A549 (cell line): ENCODE measurements around the gene WNT1. TPM values are rescaled to one million over a fixed set of nuclear protein-coding genes. Genes with fewer than 3 reads are reported as not detected.
A peak's percentile ranks its signal among the peaks of the same experiment; 100 is the strongest.

Experiments used
- ATAC-seq, 2 experiments: fragments of 200-7000 bp in 1 of 2; fragments of >200 bp in 1 of 2; cut with Nextera tagmentation in 1 of 2; cut with Tn5 transposase in 1 of 2; 3 replicates each; pipeline versions ENCODE4 v1.8.0 to v1.9.1; 2018 to 2020; ENCODE audit warnings: mild to moderate bottlenecking in 1 of 2, moderate library complexity in 1 of 2
- CTCF ChIA-PET: fragments of 300-600 bp; sonication (Branson Sonifier 250); formaldehyde crosslinking; extraction: SDS; loops from one replicate; lab custom pipeline; 2021; ENCODE audit warnings: antibody characterized with exemption, inconsistent platforms; lab: Yijun Ruan, JAX
- POLR2A ChIA-PET: fragments of 350-600 bp; formaldehyde crosslinking; extraction: SDS; loops from one replicate; lab custom pipeline; 2021; ENCODE audit warnings: antibody characterized with exemption, inconsistent platforms; lab: Yijun Ruan, JAX
- DNase-seq, 2 experiments: peaks; one replicate each; pipeline versions ENCODE4 v3.0.0 to v3.0.0-alpha.2; 2011 to 2016; ENCODE audit warnings: low read depth in 1 of 2, low spot score in 1 of 2
- FAIRE-seq: peaks from 2 replicates; lab custom pipeline; 2011; peaks lifted over from hg19 to GRCh38; lab: Jason Lieb, UNC
- H3K27ac ChIP-seq, 2 experiments: fragments of >200 bp; sonication (Bioruptor Twin); formaldehyde crosslinking; 3 replicates each; pipeline ENCODE4 v1.5.1; 2016 to 2017
- H3K4me1 ChIP-seq: fragments of >200 bp; sonication (Bioruptor Twin); formaldehyde crosslinking; 3 replicates; pipeline ENCODE4 v1.6.1; 2016
- H3K4me2 ChIP-seq: fragments of >200 bp; sonication (Bioruptor Twin); formaldehyde crosslinking; 3 replicates; pipeline ENCODE4 v1.6.1; 2016
- H3K4me3 ChIP-seq: fragments of >200 bp; sonication (Bioruptor Twin); formaldehyde crosslinking; 3 replicates; pipeline ENCODE4 v1.5.1; 2016
- H3K9me3 ChIP-seq: fragments of >200 bp; sonication (Bioruptor Twin); formaldehyde crosslinking; 3 replicates; pipeline ENCODE4 v1.6.1; 2016
- BCL3 ChIP-seq: fragments of >200 bp; sonication (Bioruptor Twin); formaldehyde crosslinking; IDR thresholded peaks from 3 replicates; pipeline ENCODE4 v1.6.1; 2016
- CHD2 ChIP-seq: fragments of 150-350 bp; IDR thresholded peaks from 2 replicates; pipeline ENCODE4 v1.6.1; 2014; ENCODE audit warnings: low read length; ENCODE audit not compliant: partially characterized antibody
- CTCF ChIP-seq: fragments of >200 bp; sonication (Bioruptor Twin); formaldehyde crosslinking; IDR thresholded peaks from 3 replicates; pipeline ENCODE4 v1.5.1; 2016
- E2F6 ChIP-seq: IDR thresholded peaks from 2 replicates; pipeline ENCODE4 v1.6.1; 2012; ENCODE audit warnings: low read depth, borderline replicate concordance
- EHMT2 ChIP-seq: fragments of 200-600 bp; sonication (generic); IDR thresholded peaks from 2 replicates; pipeline ENCODE4 v1.6.1; 2016; ENCODE audit warnings: antibody characterized with exemption, low read depth, mild to moderate bottlenecking, moderate library complexity
- ELK1 ChIP-seq: fragments of 150-350 bp; IDR thresholded peaks from 2 replicates; pipeline ENCODE4 v1.6.1; 2014; ENCODE audit warnings: low read depth, mild to moderate bottlenecking, low read length
- EP300 ChIP-seq, 2 experiments: fragments of >200 bp; sonication (Bioruptor Twin); formaldehyde crosslinking; IDR thresholded peaks; 2 replicates in 1 of 2; 3 replicates in 1 of 2; pipeline ENCODE4 v1.6.1; 2016 to 2017
- FOXS1 ChIP-seq: fragments of 250-450 bp; sonication (Bioruptor Pico); IDR thresholded peaks from 2 replicates; pipeline ENCODE4 v1.5.0; 2020; ENCODE audit warnings: mild to moderate bottlenecking, moderate library complexity
- GATA3 ChIP-seq: IDR thresholded peaks from 2 replicates; pipeline ENCODE4 v1.6.1; 2012; ENCODE audit warnings: borderline replicate concordance
- HES2 ChIP-seq: fragments of >200 bp; sonication (Bioruptor Twin); formaldehyde crosslinking; IDR thresholded peaks from 2 replicates; pipeline ENCODE4 v1.6.1; 2016
- HOXA7 ChIP-seq: fragments of 250-450 bp; sonication (Bioruptor Pico); IDR thresholded peaks from 2 replicates; pipeline ENCODE4 v1.5.0; 2020; ENCODE audit warnings: mild to moderate bottlenecking, moderate library complexity
- HOXB13 ChIP-seq: fragments of 250-450 bp; sonication (Bioruptor Pico); IDR thresholded peaks from 2 replicates; pipeline ENCODE4 v1.5.0; 2020; ENCODE audit warnings: low read depth, mild to moderate bottlenecking, moderate library complexity
- JUN ChIP-seq, 2 experiments: fragments of >200 bp; sonication (Bioruptor Twin); formaldehyde crosslinking; IDR thresholded peaks; 2 replicates in 1 of 2; 3 replicates in 1 of 2; pipeline ENCODE4 v1.6.1; 2016 to 2017
- KDM1A ChIP-seq: fragments of 200-600 bp; sonication (generic); IDR thresholded peaks from 2 replicates; pipeline ENCODE4 v1.6.1; 2016; ENCODE audit warnings: low read depth, mild to moderate bottlenecking
- MAZ ChIP-seq: fragments of 150-350 bp; IDR thresholded peaks from 2 replicates; pipeline ENCODE4 v1.6.1; 2014; ENCODE audit warnings: antibody characterized with exemption, low read depth, low read length, borderline replicate concordance
- PBX3 ChIP-seq: IDR thresholded peaks from 2 replicates; pipeline ENCODE4 v1.6.1; 2012
- RAD21 ChIP-seq, 2 experiments: fragments of >200 bp in 1 of 2; sonication (Bioruptor Twin) in 1 of 2; formaldehyde crosslinking in 1 of 2; IDR thresholded peaks in 1 of 2; conservative IDR thresholded peaks in 1 of 2; 2 replicates in 1 of 2; 3 replicates in 1 of 2; pipeline ENCODE4 v1.6.1; 2012 to 2018; ENCODE audit warnings: inconsistent platforms in 1 of 2
- RARB ChIP-seq: fragments of 250-450 bp; sonication (Bioruptor Pico); IDR thresholded peaks from 2 replicates; pipeline ENCODE4 v1.8.0; 2021; ENCODE audit warnings: mild to moderate bottlenecking, moderate library complexity
- SMC3 ChIP-seq: fragments of >200 bp; sonication (Bioruptor Twin); formaldehyde crosslinking; IDR thresholded peaks from 3 replicates; pipeline ENCODE4 v1.6.1; 2018; ENCODE audit warnings: inconsistent platforms
- TFCP2L1 ChIP-seq: fragments of 250-450 bp; sonication (Bioruptor Pico); IDR thresholded peaks from 2 replicates; pipeline ENCODE4 v1.5.0; 2021; ENCODE audit warnings: mild to moderate bottlenecking
- TP53 ChIP-seq: fragments of 250-450 bp; sonication (Bioruptor Pico); IDR thresholded peaks from 2 replicates; pipeline ENCODE4 v1.5.0; 2021; ENCODE audit warnings: mild to moderate bottlenecking, moderate library complexity
- ZC3H11A ChIP-seq: fragments of 450-650 bp; IDR thresholded peaks from 2 replicates; pipeline ENCODE4 v1.6.1; 2014; ENCODE audit warnings: antibody characterized with exemption, mild to moderate bottlenecking
- WGBS: methylation state at CpG from one replicate; pipeline ENCODE4 v1.1.6; 2017; ENCODE audit errors: missing lambda C conversion rate; 5-methylcytosine and 5-hydroxymethylcytosine counted together
- polyA plus RNA-seq, 4 experiments: library from polyadenylated mRNA; depleted of rRNA in 3 of 4; stranded (reverse); fragments of >200 nt; fragmentation: RNase III in 1 of 4; extraction: RNeasy Plus Mini Kit Qiagen cat#74134 plus additional on column Dnase treatment in 1 of 4; gene quantifications; 2 replicates in 3 of 4; 3 replicates in 1 of 4; pipeline ENCODE4 v1.2.3, GENCODE V29; 2011 to 2017

WNT1 gene
- polyA plus RNA-seq, 2 of the 4 experiments (the other 2 are of a cell fraction), result not detected

- TF ChIP-seq JUN (IDR thresholded peaks at IDR 0.05) (0 out of 5 replicates have a peak, but pooled peaks of 1 of the 2 experiments have one; percentile 47), EP300 (IDR thresholded peaks at IDR 0.05) (no peak), PBX3 (no peak), HOXA7 (CRISPR knock-in tag) (no peak), RAD21 (conservative IDR thresholded peaks at IDR 0.05 in 1 of 2, IDR thresholded peaks at IDR 0.05 in 1 of 2) (peak in 1 of 2 experiments; percentile 39; a peak in 3 of 5 replicates), GATA3 (no peak), HOXB13 (CRISPR knock-in tag) (no peak), CTCF (peak; percentile 70), CHD2 (no peak), ZC3H11A (no peak), RARB (CRISPR knock-in tag) (no peak), MAZ (no peak), HES2 (no peak), SMC3 (peak; percentile 59), E2F6 (peak; percentile 71), KDM1A (no peak), FOXS1 (no peak), BCL3 (no peak), ELK1 (no peak), TP53 (CRISPR knock-in tag) (no peak), EHMT2 (no peak), TFCP2L1 (CRISPR knock-in tag) (no peak)
- ATAC-seq (peak; percentile 69 to 85), DNase-seq (peak; percentile 64 to 74), FAIRE-seq (no peak)
- Histone ChIP-seq H3K4me1 (peaks cover 16% of the 10 kb centered on the region; the same call in 2 of the 3 replicates), H3K9me3 (no peaks in the 10 kb centered on the region), H3K4me3 (peak overlapping the region; percentile 42; the same call in 2 of the 3 replicates), H3K4me2 (peak overlapping the region; percentile 96), H3K27ac (0 out of 6 replicates have a peak overlapping the region, but pooled peaks of 1 of the 2 experiments have one; percentile 31)
- ChIA-PET POLR2A (no interaction called here), CTCF (interaction anchor here (0.6 to 77.5 kb wide), 28 partner anchors 2 to 222 kb away, joined by 3 to 2584 read pairs (median 4); partner anchors contain the start of genes ARF3, DDN, FKBP11 and PRKAG1)
- 49% methylated on average over 21 of the region's 50 CpGs for WGBS
Observed at GRCh38 chr12:48977290-48978281, 536 bp upstream of the WNT1 start.
